ENCODE data around the gene MPHOSPH6.
"Not testable (repeated sequence)": the region's sequence is repeated elsewhere in the genome, so short reads cannot be mapped to it uniquely, and the experiment has no call there.

MPHOSPH6 gene

GRCh38 chr16:82129881-82130280, 40.1 kb downstream of the MPHOSPH6 start:
- no peak for TF ChIP-seq CTCF (IDR thresholded peaks at IDR 0.05; ENCODE audit: low read depth, low read length, missing control alignments)
- no peak overlapping the region for H3K4me3 ChIP-seq (ENCODE audit: low read depth, low read length)
- no peak for DNase-seq (ENCODE audit: low read depth)

GRCh38 chr16:82124651-82125050, 45.4 kb downstream of the MPHOSPH6 start:
- DNase-seq (ENCODE audit: low read depth), result no peak
- TF ChIP-seq CTCF (IDR thresholded peaks at IDR 0.05; ENCODE audit: low read depth, low read length, missing control alignments), result no peak

GRCh38 chr16:82119405-82119804, 50.6 kb downstream of the MPHOSPH6 start:
- TF ChIP-seq CTCF (IDR thresholded peaks at IDR 0.05; ENCODE audit: low read depth, low read length, missing control alignments), result no peak
- DNase-seq (ENCODE audit: low read depth), result no peak

More at GRCh38 chr16:82124651-82125050, 45.4 kb downstream of the MPHOSPH6 start:
- no peak overlapping the region for H3K4me3 ChIP-seq (ENCODE audit: low read depth, low read length)

GRCh38 chr16:82118749-82119148, 51.3 kb downstream of the MPHOSPH6 start:
- H3K4me3 ChIP-seq (ENCODE audit: low read depth, low read length), result no peak overlapping the region
- TF ChIP-seq CTCF (IDR thresholded peaks at IDR 0.05; ENCODE audit: low read depth, low read length, missing control alignments), result no peak
- no peak for DNase-seq (ENCODE audit: low read depth)

More at GRCh38 chr16:82119405-82119804, 50.6 kb downstream of the MPHOSPH6 start:
- H3K4me3 ChIP-seq (ENCODE audit: low read depth, low read length), result no peak overlapping the region

- H3K4me3 ChIP-seq (ENCODE audit: low read depth, low read length), result no peak overlapping the region
- no peak for TF ChIP-seq CTCF (IDR thresholded peaks at IDR 0.05; ENCODE audit: low read depth, low read length, missing control alignments)
- no peak for DNase-seq (ENCODE audit: low read depth)
Observed at GRCh38 chr16:82116535-82116934, 53.5 kb downstream of the MPHOSPH6 start.

GRCh38 chr16:82113741-82114140, 56.3 kb downstream of the MPHOSPH6 start:
- DNase-seq (ENCODE audit: low read depth), result no peak
- H3K4me3 ChIP-seq (ENCODE audit: low read depth, low read length), result no peak overlapping the region
- no peak for TF ChIP-seq CTCF (IDR thresholded peaks at IDR 0.05; ENCODE audit: low read depth, low read length, missing control alignments)

GRCh38 chr16:82111944-82112343, 58.1 kb downstream of the MPHOSPH6 start:
- H3K4me3 ChIP-seq (ENCODE audit: low read depth, low read length), result no peak overlapping the region
- no peak for TF ChIP-seq CTCF (IDR thresholded peaks at IDR 0.05; ENCODE audit: low read depth, low read length, missing control alignments)
- DNase-seq (ENCODE audit: low read depth), result no peak

GRCh38 chr16:82109266-82109665, 60.8 kb downstream of the MPHOSPH6 start:
- not testable (repeated sequence) for H3K4me3 ChIP-seq (ENCODE audit: low read depth, low read length); DNase-seq (ENCODE audit: low read depth)
